RWPE2 (cell line): Measurements from ENCODE around the gene GRK5.

Experiments
- ATAC-seq: fragments of 200-7000 bp; cut with Tn5 transposase; 3 replicates; pipeline ENCODE4 v1.9.1; 2021; ENCODE audit warnings: low read depth
- DNase-seq: peaks from one replicate; pipeline ENCODE4 v3.0.0-alpha.2; 2020; ENCODE audit warnings: low spot score
- H3K27ac ChIP-seq: fragments of 450-650 bp; 2 replicates; pipeline ENCODE4 v1.5.1; 2017; ENCODE audit warnings: mild to moderate bottlenecking; ENCODE audit not compliant: poor library complexity, severe bottlenecking
- H3K27me3 ChIP-seq: fragments of 250-450 bp; sonication (Bioruptor Pico); 2 replicates; pipeline ENCODE4 v1.5.1; 2021; ENCODE audit warnings: mild to moderate bottlenecking, moderate library complexity; ENCODE audit not compliant: insufficient read depth, poor library complexity, severe bottlenecking
- H3K36me3 ChIP-seq: fragments of 250-450 bp; sonication (Bioruptor Pico); 2 replicates; pipeline ENCODE4 v1.5.1; 2020; ENCODE audit warnings: low read depth, mild to moderate bottlenecking, moderate library complexity
- H3K4me1 ChIP-seq: fragments of 250-450 bp; sonication (Bioruptor Pico); 2 replicates; pipeline ENCODE4 v1.5.1; 2021; ENCODE audit warnings: mild to moderate bottlenecking, moderate library complexity; ENCODE audit not compliant: insufficient read depth, poor library complexity, severe bottlenecking
- H3K4me3 ChIP-seq: fragments of 250-450 bp; sonication (Bioruptor Pico); 2 replicates; pipeline ENCODE4 v1.5.1; 2021; ENCODE audit warnings: mild to moderate bottlenecking, moderate library complexity; ENCODE audit not compliant: severe bottlenecking
- H3K9me3 ChIP-seq: fragments of 250-450 bp; sonication (Bioruptor Pico); 2 replicates; pipeline ENCODE4 v1.5.1; 2021; ENCODE audit warnings: mild to moderate bottlenecking, moderate library complexity; ENCODE audit not compliant: severe bottlenecking
- TF ChIP-seq, protein P1 (sequence below): fragments of 450-650 bp; IDR thresholded peaks from one replicate; pipeline ENCODE4 v1.5.1; 2017; ENCODE audit warnings: mild to moderate bottlenecking, moderate library complexity; ENCODE audit not compliant: poor library complexity, severe bottlenecking

Gene GRK5

GRCh38 chr10:119205894-119206602 is 1.3 kb upstream of the GRK5 start:
- peak overlapping the region; percentile 61 for H3K4me3 ChIP-seq
- peak overlapping the region; percentile 72 for H3K27ac ChIP-seq
- no peaks in the 10 kb centered on the region for H3K36me3 ChIP-seq
- H3K9me3 ChIP-seq = no peaks in the 10 kb centered on the region
- DNase-seq = no peak
- ATAC-seq = no peak
- peaks cover 15% of the 10 kb centered on the region for H3K4me1 ChIP-seq
- TF ChIP-seq, protein P1, sequence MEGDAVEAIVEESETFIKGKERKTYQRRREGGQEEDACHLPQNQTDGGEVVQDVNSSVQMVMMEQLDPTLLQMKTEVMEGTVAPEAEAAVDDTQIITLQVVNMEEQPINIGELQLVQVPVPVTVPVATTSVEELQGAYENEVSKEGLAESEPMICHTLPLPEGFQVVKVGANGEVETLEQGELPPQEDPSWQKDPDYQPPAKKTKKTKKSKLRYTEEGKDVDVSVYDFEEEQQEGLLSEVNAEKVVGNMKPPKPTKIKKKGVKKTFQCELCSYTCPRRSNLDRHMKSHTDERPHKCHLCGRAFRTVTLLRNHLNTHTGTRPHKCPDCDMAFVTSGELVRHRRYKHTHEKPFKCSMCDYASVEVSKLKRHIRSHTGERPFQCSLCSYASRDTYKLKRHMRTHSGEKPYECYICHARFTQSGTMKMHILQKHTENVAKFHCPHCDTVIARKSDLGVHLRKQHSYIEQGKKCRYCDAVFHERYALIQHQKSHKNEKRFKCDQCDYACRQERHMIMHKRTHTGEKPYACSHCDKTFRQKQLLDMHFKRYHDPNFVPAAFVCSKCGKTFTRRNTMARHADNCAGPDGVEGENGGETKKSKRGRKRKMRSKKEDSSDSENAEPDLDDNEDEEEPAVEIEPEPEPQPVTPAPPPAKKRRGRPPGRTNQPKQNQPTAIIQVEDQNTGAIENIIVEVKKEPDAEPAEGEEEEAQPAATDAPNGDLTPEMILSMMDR = no peak
- H3K27me3 ChIP-seq = no peaks in the 10 kb centered on the region

DNA sequence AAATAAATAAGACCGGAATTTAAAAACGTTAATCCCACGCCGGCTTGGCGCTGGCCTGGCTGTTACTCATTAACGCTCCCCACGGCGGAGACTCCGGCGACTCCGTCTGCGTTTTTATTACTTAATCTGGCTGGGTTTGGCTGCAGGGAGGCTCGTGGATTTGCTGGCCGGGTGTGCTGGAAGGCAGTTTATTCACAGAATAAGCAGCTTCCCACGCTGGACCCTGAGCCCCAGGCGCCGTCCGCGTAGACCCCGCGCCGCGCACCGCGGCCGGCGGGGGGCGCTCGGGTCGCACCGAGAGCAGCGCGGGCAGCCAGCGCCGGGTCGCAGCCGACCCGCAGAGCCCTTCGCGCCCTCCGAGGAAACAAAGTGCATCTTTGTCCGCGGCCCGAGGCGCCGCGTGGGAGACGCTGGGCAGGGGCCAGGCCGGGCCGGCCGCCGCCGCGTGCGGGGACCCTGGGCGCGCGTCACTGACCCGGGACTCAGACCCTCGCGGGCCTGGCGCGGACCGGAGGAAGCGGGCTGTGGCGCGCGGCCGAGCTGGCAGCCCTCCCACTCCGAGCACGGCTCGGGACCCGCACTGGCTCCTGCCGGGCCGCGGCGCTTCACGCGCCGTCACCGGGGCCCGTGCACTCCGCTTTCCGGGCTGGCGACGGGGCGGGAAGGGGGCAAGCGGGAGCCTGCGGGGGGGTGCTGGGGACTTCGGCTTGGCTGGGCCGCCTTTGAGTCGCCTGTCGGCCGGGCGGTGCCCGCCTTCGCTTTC is 587 bp upstream of the GRK5 start:
- Histone ChIP-seq H3K36me3 (no peaks in the 10 kb centered on the region), H3K4me1 (peaks cover 17% of the 10 kb centered on the region), H3K4me3 (peak overlapping the region; percentile 61), H3K27ac (peak overlapping the region; percentile 72), H3K9me3 (no peaks in the 10 kb centered on the region), H3K27me3 (no peaks in the 10 kb centered on the region)
- DNase-seq (no peak), ATAC-seq (peak; percentile 26)
- TF ChIP-seq, protein P1 = peak; percentile 93

DNA sequence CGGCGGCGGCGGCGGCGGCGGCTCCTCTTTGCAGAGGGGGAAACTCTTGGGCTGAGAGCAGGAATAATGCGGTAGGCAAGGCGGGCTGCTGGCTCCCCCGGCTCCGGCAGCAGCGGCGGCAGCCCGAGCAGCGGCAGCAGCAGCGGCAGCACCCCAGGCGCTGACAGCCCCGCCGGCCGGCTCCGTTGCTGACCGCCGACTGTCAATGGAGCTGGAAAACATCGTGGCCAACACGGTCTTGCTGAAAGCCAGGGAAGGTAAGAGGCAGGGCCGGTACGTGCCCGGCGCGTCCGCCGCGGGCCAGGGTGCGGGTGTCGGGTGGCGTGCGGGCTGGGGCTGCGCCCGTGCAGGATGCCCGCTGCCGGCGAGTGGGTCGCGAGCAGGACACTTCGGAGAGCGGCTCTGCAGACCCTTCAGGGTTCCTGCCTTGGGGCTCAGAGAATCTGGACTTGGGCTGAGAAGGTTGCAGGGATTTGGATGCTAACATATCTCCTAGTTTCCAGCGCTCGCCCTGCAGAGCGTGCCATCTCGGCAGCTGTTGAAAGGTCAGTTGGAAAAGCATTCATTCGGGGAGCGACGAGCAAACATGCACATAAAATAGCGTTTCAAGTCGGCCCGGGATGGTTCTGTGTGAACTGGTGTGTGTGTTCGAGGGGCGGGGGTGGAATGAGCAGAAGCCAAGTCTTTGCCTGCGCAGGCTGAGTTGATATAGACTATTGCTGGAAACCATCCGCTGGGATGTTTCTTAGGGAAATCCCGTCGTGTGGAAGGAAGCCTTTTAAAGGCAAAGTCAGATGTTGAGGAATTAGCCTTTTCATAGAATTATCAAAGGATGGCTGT is 562 bp downstream of the GRK5 start:
- H3K4me3 ChIP-seq = peak overlapping the region; percentile 61
- TF ChIP-seq, protein P1 = no peak
- H3K36me3 ChIP-seq = no peaks in the 10 kb centered on the region
- DNase-seq (peak; percentile 65), ATAC-seq (peak; percentile 47)
- peaks cover 19% of the 10 kb centered on the region for H3K4me1 ChIP-seq
- H3K27me3 ChIP-seq = no peaks in the 10 kb centered on the region
- no peaks in the 10 kb centered on the region for H3K9me3 ChIP-seq
- H3K27ac ChIP-seq = peak overlapping the region; percentile 72

GRCh38 chr10:119208553-119208940 is 1.2 kb downstream of the GRK5 start:
- Histone ChIP-seq H3K4me1 (peaks cover 19% of the 10 kb centered on the region), H3K27ac (peak overlapping the region; percentile 72), H3K27me3 (no peaks in the 10 kb centered on the region), H3K9me3 (no peaks in the 10 kb centered on the region), H3K36me3 (no peaks in the 10 kb centered on the region), H3K4me3 (peak overlapping the region; percentile 61)
- no peak for DNase-seq
- no peak for ATAC-seq
- TF ChIP-seq, protein P1 = no peak
